ENCODE measurements around the gene NEK10.

DNA sequence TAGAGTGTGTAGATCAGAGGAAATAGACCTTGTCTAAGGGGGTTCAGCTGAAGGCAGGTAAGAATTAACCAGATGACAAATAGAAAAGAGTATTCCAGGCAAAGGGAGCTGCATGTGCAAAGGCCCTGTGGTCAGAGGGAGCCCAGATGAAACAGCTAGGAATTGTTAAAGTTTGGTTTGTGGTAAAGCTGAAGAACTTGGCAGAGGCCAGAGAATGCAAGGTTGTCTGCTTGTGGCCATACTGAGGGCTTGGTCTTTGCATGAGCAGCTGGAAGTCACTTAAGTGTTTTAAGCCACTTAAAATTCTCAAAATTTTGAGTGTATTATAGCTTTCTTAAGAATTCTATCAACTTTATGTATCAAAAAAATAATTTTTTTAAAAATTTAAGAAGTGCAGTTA lies 116.5 kb downstream of the NEK10 start:
- TF ChIP-seq POLR2A (IDR thresholded peaks at IDR 0.05; ENCODE audit: low read length) (no peak), GATA1 (IDR thresholded peaks at IDR 0.05; ENCODE audit: low read depth, low read length) (no peak)

Data from erythroblast (primary cell).